Ectodermal cell (in vitro differentiated cells): ENCODE results near the gene KIRREL2.
"Not testable (repeated sequence)": the region's sequence is repeated elsewhere in the genome, so short reads cannot be mapped to it uniquely, and the experiment has no call there.

Experiments
- H3K27ac ChIP-seq: 2 replicates; pipeline ENCODE4 v1.7.0; 2013; ENCODE audit warnings: mild to moderate bottlenecking, low read depth, low read length; ENCODE audit not compliant: insufficient read depth, poor library complexity, severe bottlenecking
- H3K27me3 ChIP-seq: 2 replicates; pipeline ENCODE4 v1.7.0; 2013; ENCODE audit warnings: mild to moderate bottlenecking, low read length; ENCODE audit not compliant: insufficient read depth, control insufficient read depth, poor library complexity, severe bottlenecking
- H3K36me3 ChIP-seq: one replicate; pipeline ENCODE4 v1.7.0; 2013; ENCODE audit warnings: low read length; ENCODE audit not compliant: control insufficient read depth, insufficient read depth
- H3K4me1 ChIP-seq: one replicate; pipeline ENCODE4 v1.7.0; 2013; ENCODE audit warnings: low read length; ENCODE audit not compliant: control insufficient read depth, insufficient read depth
- H3K4me3 ChIP-seq: 2 replicates; pipeline ENCODE4 v1.7.0; 2013; ENCODE audit warnings: low read depth, low read length, control low read depth; ENCODE audit not compliant: insufficient read depth
- H3K9me3 ChIP-seq: 2 replicates; pipeline ENCODE4 v1.7.0; 2013; ENCODE audit warnings: mild to moderate bottlenecking, low read length, moderate library complexity; ENCODE audit not compliant: control insufficient read depth
- WGBS, 2 experiments: methylation state at CpG; one replicate each; pipeline ENCODE4 v1.1.7; 2013; ENCODE audit warnings: missing lambda C conversion rate in 2 of 2; 5-methylcytosine and 5-hydroxymethylcytosine counted together

KIRREL2 gene

DNA sequence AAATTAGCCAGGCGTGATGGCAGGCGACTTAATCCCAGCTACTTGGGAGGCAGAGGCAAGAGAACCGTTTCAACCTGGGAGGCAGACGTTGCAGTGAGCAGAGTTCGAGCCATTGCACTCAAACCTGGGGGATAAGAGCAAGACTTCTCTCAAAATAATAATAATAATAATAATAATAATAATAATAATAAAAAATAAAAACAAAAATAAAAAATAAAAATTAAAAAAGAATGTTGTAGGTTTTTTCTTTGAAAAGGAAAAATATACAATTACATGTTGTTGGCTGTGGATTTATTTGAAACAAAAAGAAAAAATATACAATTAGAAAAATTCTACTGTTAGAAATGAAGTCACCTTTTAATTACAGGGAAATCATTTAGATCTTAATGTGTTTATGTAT, 32.6 kb upstream of the KIRREL2 start:
- H3K36me3 ChIP-seq = no peaks in the 10 kb centered on the region
- 81 to 91% methylated on average over 4 to 5 of the region's 5 CpGs for WGBS, 2 experiments
- no peaks in the 10 kb centered on the region for H3K9me3 ChIP-seq
- H3K27me3 ChIP-seq = peaks cover 5% of the 10 kb centered on the region
- H3K4me1 ChIP-seq = no peaks in the 10 kb centered on the region
- no peak overlapping the region for H3K4me3 ChIP-seq
- H3K27ac ChIP-seq = no peak overlapping the region

- 16 to 24% methylated on average over 12 of the region's 12 CpGs for WGBS, 2 experiments
- H3K27me3 ChIP-seq = peaks cover 29% of the 10 kb centered on the region
- no peaks in the 10 kb centered on the region for H3K4me1 ChIP-seq
Observed at GRCh38 chr19:35828692-35829301, 27.9 kb upstream of the KIRREL2 start.

DNA sequence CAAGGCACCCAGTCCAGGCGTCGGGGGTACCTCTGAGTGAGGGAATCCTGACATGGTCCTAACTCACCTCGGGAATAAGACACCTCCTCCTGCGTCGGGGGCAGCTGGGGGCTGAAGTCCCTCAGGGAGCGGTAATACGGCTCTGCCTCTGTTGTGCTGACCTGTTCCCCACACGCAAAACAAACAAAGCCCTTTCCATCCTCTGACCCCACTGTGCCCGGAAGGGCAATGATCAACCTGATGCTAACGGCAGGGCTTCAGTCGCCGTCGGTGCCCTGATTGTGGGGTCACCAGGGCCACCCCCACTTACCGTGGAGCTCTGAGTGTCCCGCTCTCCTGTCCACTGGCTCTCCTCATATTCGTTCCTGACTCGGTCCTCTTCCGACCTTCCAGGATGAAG, 25.7 kb upstream of the KIRREL2 start:
- Histone ChIP-seq H3K4me1 (no peaks in the 10 kb centered on the region), H3K9me3 (no peaks in the 10 kb centered on the region), H3K36me3 (no peaks in the 10 kb centered on the region), H3K4me3 (no peak overlapping the region), H3K27me3 (peaks cover 31% of the 10 kb centered on the region), H3K27ac (no peak overlapping the region)
- WGBS, 2 experiments = 74% methylated on average over 18 of the region's 18 CpGs

More at GRCh38 chr19:35828692-35829301, 27.9 kb upstream of the KIRREL2 start:
- Histone ChIP-seq H3K36me3 (no peaks in the 10 kb centered on the region), H3K4me3 (no peak overlapping the region), H3K9me3 (no peaks in the 10 kb centered on the region), H3K27ac (no peak overlapping the region)

DNA sequence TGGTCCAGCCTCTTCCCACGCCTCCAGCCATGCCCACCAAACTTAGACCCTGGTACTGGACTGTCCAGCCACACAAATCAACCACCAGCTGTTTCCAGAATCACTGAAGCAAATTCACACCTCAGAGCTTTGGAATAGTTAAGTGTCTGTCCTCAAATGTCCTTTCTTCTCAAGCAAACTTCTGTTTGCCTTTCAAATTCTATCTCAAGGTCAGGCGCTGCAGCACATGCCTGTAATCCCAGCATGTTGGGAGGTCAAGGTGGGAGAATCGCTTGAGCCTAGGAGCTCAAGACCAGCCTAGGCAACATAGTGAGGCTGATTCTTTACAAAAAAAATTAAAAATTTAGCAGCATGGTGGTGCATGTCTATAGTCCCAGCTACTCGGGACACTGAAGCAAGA, 24.7 kb upstream of the KIRREL2 start:
- no peaks in the 10 kb centered on the region for H3K9me3 ChIP-seq
- 72 to 77% methylated on average over 4 of the region's 4 CpGs for WGBS, 2 experiments
- no peaks in the 10 kb centered on the region for H3K4me1 ChIP-seq
- H3K4me3 ChIP-seq = no peak overlapping the region
- no peaks in the 10 kb centered on the region for H3K36me3 ChIP-seq
- no peak overlapping the region for H3K27ac ChIP-seq
- peaks cover 27% of the 10 kb centered on the region for H3K27me3 ChIP-seq

DNA sequence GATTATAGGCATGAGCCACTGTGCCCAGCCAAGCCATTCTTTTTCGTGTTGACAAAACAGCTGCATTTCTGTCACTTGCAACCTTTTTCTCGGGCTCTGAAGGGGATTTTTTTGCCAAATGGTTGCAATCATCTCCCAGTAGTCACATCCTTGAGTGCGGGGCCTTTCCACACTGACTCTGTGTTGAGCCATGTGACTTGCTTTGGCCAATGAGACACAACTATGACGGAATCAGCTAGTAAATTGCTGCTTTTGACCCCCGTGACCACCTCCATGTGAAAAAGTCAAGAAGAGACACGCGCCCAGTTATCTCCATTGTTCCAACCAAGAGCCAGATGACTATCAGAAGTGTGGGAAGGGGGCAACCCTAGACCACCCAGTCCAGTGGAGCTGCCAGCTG, 22.7 kb upstream of the KIRREL2 start:
- no peak overlapping the region for H3K4me3 ChIP-seq
- no peaks in the 10 kb centered on the region for H3K36me3 ChIP-seq
- H3K9me3 ChIP-seq = no peaks in the 10 kb centered on the region
- WGBS, 2 experiments = 73% methylated on average over 7 of the region's 7 CpGs
- H3K4me1 ChIP-seq = no peaks in the 10 kb centered on the region
- peaks cover 28% of the 10 kb centered on the region for H3K27me3 ChIP-seq
- H3K27ac ChIP-seq = no peak overlapping the region

DNA sequence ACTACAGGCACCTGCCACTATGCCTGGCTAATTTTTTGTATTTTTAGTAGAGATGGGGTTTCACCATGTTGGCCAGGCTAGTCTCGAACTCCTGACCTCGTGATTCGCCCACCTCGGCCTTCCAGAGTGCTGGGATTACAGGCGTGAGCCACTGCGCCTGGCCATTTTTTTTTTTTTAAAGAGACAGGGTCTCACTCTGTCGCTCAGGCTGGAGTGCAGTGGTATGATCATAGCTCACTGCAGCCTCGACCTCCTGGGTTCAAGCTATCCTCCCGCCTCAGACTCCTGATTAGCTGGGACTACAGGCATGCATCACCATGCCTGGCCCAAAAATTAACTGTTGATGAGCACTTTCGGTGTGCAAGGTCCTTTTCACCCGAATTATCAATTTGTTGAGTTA, 20.6 kb upstream of the KIRREL2 start:
- not testable (repeated sequence) for H3K27ac ChIP-seq, H3K36me3 ChIP-seq, H3K4me1 ChIP-seq, H3K9me3 ChIP-seq, H3K4me3 ChIP-seq
- peaks cover 24% of the 10 kb centered on the region for H3K27me3 ChIP-seq
- WGBS, 2 experiments = 64 to 67% methylated on average over 11 of the region's 11 CpGs

DNA sequence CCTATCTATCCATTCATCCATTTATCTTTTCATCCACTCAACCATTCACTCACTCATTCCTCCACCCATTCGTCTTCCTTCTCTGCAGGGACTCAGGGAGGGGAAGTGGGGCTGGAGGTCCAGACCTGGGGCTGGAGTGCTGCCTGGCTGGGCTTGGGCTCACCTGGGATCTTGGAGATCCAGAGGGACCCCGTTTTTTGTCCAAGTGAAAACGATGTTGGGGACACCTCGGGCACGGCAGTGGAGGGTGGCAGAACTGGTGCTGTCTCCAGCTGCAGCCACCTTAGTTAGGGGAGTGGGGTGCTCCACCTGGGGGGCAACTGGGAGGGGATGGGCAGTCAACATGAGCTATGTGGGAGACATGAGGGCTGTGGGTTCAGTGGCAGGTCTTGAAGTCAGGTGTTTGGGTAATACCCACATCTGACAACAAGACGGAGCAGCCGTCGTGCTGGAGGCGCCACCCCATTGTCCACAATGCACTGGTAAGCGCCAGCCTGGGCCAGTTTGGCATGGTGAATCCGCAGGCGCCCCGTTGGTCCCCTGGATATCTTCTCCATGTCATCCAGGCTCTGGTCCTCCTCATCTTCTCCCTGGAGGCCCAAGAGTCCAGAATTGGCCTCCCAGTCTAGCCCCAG, 14.6 kb upstream of the KIRREL2 start:
- Histone ChIP-seq H3K27me3 (peaks cover 71% of the 10 kb centered on the region), H3K4me3 (no peak overlapping the region), H3K4me1 (peaks cover 5% of the 10 kb centered on the region), H3K36me3 (no peaks in the 10 kb centered on the region), H3K27ac (no peak overlapping the region), H3K9me3 (no peaks in the 10 kb centered on the region)
- 73 to 74% methylated on average over 13 of the region's 13 CpGs for WGBS, 2 experiments

- WGBS, 2 experiments = 80% methylated on average over 4 of the region's 4 CpGs
- H3K27me3 ChIP-seq = peaks cover 77% of the 10 kb centered on the region
- H3K4me1 ChIP-seq = peaks cover 5% of the 10 kb centered on the region
- no peak overlapping the region for H3K27ac ChIP-seq
- H3K9me3 ChIP-seq = no peaks in the 10 kb centered on the region
- no peaks in the 10 kb centered on the region for H3K36me3 ChIP-seq
- H3K4me3 ChIP-seq = no peak overlapping the region
Observed at GRCh38 chr19:35842666-35843272, 13.9 kb upstream of the KIRREL2 start.

DNA sequence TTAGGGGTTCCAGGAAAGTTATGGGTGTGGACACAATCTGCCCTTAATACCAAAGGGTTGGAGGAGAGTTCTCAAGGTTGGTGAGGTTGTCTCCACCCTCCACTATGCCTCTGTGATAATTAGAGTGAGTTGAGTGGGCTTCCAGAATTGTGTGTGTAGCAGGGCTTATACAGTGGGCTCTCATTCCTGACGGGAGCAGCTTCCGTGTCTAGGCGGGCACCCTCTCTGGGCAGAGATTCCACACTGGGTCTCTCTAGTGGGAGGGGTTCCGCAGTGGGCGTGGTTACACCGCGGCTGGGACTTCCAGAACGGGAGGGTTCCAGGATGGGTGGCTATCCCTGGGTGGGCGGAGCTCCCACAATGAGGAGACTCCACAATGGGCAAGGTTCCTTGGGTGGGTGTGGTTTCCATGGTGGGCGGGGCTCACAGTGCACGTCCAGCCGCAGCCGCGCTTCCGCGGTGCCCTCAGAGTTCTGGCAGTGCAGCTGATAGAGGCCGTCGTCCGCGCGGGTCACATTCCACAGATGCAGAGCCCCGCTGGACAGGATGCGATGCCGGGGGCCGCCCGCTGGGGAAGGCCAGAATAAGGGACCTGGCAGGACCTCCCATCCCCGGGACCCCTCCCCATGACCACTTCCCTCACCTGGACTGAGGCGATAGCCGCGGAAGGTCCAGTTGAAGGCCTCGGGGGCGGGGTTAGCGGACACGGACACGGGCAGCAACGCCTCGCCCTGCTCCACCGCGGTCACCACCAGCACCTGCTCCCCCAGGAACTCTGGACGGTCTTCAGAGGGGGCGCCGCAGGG, 12.8 kb upstream of the KIRREL2 start:
- H3K36me3 ChIP-seq = no peaks in the 10 kb centered on the region
- H3K27ac ChIP-seq = no peak overlapping the region
- no peaks in the 10 kb centered on the region for H3K9me3 ChIP-seq
- H3K4me3 ChIP-seq = no peak overlapping the region
- peaks cover 87% of the 10 kb centered on the region for H3K27me3 ChIP-seq
- 17 to 18% methylated on average over 42 of the region's 42 CpGs for WGBS, 2 experiments
- H3K4me1 ChIP-seq = peaks cover 5% of the 10 kb centered on the region
